HG02981 (cell line): ENCODE measurements around the gene WDFY1.

Source experiments
- ATAC-seq: cut with Tn5 transposase; IDR thresholded peaks from one replicate; pipeline ENCODE4 v1.9.1; 2021; ENCODE audit warnings: mild to moderate bottlenecking, moderate library complexity; ENCODE audit not compliant: unreplicated experiment

The WDFY1 gene

DNA sequence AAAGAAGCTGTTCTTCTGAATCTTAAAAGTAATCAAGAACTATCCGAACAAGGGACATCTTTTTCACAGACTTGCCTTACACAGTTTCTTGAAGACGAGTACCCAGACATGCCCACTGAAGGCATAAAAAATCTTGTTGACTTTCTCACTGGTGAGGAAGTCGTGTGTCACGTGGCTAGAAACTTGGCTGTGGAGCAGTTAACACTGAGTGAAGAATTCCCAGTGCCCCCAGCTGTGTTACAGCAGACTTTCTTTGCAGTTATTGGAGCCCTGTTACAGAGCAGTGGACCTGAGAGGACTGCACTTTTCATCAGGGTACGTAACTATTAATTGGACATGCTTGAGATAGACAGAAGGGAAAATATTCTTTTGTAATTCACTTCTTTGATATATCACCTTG, 14.6 kb upstream of the WDFY1 start:
- no peak for ATAC-seq

DNA sequence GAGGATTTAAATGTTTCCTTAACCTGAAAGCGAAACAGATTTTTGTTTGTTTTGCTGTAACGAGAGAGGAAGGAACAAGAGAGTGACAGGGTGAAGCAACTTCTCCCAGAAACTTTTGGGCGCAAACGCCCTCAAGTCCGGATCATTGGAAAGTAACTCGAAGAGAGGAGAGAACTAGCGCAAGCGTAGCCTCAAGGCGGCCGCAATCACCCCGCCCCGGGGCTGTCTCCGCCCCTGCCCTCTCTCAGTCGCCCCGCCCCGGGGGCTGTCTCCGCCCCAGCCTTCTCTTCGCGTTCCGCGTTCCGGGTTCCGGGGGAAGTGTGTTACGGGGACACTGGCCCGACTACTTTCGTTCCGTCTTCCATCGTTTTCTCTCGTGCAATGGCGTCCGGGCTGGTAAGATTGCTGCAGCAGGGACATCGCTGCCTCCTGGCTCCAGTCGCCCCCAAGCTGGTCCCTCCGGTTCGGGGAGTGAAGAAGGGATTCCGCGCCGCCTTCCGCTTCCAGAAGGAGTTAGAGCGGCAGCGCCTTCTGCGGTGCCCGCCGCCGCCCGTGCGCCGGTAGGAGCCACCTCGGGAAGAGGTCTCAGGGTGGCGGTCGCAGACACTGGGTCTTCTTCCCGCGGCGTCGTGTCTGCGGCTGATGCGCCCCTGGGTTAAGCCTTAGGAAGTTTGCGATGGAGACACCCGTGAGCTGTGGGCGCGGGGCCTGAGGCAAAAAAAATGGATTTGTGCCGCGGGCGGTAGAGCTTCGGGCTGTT, 12.1 kb upstream of the WDFY1 start, which contains the start of gene MRPL44:
Gene MRPL44 (plus strand): TSS at position 372 of the 760 bp plus-strand sequence. CDS start 10 bp downstream, at position 382.
- ATAC-seq: peak; percentile 90

- peak; percentile 28 for ATAC-seq
Observed at GRCh38 chr2:223956300-223956699, 11.2 kb upstream of the WDFY1 start.

DNA sequence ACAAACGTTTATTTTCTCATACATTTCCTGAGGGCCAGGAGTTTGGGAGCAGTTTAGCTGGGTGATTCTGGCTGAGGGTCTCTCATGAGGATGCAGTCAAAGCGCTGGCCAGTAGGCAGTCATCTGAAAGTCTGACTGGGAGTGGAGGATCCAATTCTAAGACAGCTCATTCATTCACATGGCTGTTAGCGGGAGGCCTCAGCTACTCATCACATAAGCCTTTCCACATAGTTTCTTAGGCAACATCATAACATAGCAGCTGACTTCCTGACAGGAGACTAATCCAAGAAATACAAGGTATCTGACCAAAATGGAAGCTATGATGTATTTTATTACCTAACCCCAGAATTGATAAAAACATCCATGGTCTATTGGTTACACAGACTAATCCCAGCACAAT, 9.3 kb upstream of the WDFY1 start:
- ATAC-seq: no peak

GRCh38 chr2:223952280-223952968, 7.3 kb upstream of the WDFY1 start:
- peak; percentile 56 for ATAC-seq

DNA sequence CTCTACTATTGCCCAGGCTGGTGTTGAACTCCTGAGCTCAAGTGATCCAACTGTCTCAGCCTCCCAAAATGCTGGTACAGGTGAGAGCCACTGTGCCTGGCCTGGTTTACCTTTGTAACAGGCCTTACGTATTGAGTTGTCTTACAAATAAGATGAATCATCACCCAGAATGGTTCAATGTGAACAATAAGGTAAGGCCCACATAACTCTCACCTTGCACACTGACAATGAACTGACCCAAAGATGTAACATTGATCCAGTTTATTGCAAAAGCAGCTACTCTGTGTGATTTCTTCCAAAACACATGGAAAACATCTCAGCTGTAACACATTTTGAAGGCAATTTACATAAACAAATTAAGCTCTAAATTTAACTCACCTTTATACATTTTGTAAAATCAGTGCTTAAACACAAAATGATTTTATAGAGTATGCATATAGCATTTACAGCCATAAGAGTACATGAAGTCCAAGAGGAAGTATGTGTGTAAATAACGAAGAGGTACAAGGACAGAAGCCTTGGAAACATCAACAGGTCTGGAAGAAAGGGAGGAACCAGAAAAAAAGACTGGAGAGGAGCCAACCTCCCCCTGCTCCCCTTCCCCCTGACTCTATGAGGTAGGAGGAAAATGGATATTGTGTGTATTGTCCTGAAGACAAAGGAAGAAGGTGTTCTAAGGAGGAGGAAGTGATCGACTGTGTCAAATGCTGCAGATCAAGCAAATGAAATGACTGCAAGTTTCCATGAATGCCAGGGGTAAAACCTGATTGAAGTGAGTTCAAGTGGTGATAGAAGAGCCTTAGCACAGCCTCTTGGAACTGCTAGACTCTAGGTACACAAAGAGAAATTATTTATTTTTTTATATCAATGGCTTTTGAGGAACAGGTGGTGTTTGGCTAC, 5.6 kb upstream of the WDFY1 start:
- no peak for ATAC-seq

- no peak for ATAC-seq
Observed at GRCh38 chr2:223949241-223949840, 4.2 kb upstream of the WDFY1 start.

- ATAC-seq: no peak
Observed at GRCh38 chr2:223947711-223948205, 2.6 kb upstream of the WDFY1 start.

DNA sequence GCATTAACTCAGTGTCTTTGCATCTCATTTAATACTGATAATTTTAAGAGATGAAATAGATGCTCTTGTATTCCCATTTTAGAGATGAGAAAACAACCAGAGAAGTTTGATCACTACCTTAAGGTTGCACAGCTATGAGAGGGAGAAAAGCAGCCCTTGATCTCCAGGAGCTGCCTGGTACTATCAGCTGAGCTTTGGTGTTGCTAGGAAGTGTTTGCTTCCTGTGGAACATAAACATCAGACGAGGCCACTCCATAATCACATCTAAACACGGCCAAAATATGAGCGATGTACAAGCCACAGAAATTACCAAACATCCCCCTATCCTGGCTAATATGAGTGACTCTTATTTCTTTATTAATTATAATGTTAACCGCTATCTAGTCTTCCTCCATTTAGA, 620 bp upstream of the WDFY1 start:
- no peak for ATAC-seq

- no peak for ATAC-seq
Observed at GRCh38 chr2:223944166-223944702, 901 bp downstream of the WDFY1 start.

- no peak for ATAC-seq
Observed at GRCh38 chr2:223943561-223944008, 1.6 kb downstream of the WDFY1 start.

DNA sequence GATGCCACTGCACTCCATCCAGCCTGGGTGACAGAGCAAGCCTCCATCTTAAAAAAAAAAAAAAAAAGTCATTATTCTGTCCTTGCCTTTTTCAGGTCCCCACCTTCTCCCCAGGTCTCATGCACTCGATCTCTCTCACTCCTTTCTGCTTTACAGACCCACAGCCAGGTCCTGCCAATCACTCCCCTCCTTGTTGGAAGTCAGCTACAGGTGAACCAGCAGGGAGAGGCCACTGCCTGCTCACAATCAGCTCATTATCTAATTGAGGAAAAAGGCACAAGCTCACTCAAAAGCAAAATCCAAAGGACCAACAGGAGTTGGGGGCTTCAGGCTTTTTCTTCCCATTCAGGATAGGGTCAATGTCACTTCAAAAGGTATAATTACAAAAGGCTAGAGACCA, 2.0 kb downstream of the WDFY1 start:
- ATAC-seq: no peak

DNA sequence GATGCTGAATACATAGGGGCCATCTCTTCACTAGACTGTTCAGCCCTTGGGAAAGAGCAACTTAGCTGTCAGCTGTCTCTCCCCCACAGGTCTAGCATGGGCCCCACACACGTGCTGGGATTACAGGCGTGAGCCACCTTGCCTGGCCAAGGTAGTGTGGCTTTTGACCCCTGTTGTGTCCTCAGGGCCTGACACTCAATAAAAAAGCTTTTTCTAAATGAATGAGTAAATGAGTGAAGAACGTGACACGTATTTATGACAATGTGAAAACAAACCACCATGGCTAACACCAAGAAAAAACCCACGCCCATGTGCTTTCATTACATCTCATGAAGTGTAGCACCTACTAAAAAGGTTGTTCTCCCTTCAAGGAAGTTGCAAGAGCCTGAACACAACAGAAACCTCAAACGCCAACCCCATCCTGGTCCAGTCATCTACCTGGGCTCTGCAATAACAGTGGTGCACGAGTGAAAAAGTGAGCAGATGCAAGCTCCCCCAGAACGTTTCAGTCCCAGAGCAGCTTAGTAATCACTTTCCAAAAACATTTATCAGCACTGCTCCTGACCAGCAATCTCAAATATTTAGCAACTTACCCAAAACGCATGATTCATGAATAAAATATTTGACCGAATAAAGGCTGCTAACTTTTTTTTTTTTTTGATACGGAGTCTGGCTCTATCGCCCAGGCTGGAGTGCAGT, 3.4 kb downstream of the WDFY1 start:
- ATAC-seq: peak; percentile 34

DNA sequence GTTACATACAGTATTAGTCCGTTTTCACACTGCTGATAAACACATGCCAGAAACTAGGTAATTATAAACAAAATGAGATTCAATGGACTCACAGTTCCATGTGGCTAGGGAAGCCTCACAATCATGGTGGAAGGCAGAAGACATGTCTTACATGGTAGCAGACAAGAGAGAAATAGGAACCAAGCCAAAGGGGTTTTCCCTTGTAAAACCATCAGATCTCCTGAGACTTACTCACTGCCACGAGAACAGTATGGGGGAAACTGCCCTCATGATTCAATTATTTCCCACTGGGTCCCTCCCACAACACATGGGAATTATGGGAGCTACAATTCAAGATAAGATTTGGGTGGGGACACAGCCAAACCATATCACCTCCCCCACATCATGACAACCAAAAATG, 5.7 kb downstream of the WDFY1 start:
- peak; percentile 22 for ATAC-seq

GRCh38 chr2:223937535-223937934, 7.6 kb downstream of the WDFY1 start:
- no peak for ATAC-seq

- ATAC-seq: no peak
Observed at GRCh38 chr2:223936862-223937326, 8.2 kb downstream of the WDFY1 start.

- ATAC-seq: no peak
Observed at GRCh38 chr2:223935459-223936125, 9.5 kb downstream of the WDFY1 start.

DNA sequence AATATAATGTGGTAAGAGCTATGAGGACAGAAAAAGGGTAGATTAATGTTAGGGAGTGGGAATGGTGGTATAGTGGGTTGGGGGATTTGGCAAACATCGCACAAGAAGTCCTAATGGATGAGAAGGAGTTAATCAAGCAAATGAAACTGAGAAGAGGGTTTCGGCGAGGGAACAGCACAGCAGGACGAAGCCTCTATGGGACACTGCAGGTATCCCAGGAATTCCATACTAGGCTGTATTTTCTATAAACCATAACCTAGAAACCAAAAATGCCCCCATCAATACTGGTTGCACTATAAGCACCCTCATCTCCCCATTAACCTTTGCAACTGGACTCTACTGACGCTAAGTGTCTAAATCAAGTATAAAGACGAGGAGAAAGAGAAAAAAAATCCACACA, 10.3 kb downstream of the WDFY1 start:
- ATAC-seq: no peak
